Measurements from ENCODE around the gene STXBP5.
"Not testable (repeated sequence)": the region's sequence is repeated elsewhere in the genome, so short reads cannot be mapped to it uniquely, and the experiment has no call there.

Gene STXBP5

DNA sequence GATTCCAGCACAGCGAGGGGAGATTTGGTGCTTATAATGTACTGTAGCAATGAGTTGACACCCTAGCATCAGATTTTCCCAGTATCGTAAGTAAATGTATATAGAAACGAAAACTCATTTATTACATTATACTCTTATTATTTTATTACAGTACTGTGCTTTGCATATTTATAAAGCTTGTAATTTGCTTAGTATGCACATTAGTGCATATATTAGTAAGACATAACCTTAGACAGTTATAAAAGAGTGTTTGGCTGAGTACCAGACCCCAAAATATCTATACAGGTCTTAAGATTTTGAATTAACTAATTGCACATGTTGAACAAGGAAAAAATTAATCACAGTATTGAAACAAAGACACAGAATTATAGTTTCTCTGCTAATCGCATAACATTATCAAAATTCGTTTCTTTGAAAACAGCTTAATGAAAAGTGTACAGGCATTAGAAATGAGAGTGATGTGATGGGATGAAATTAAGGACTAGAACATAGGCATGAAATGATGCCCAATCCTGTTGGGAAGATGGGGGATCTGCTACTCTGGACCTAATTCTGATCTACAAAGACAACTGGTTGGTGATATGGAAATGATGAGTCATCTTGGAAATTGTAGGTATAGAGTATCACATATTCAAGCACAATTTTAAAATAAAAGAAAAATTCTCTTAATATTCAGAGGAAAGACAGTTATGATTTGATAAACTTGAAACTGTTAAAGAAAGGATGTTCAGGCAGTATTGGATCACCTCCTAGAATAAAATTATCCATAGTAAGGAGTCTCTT, 42.8 kb downstream of the STXBP5 start:
- DNase-seq (ENCODE audit: low spot score): no peak

GRCh38 chr6:147248859-147249258, 44.6 kb downstream of the STXBP5 start:
- no peak for DNase-seq (ENCODE audit: low spot score)

GRCh38 chr6:147251072-147251471, 46.9 kb downstream of the STXBP5 start:
- no peak for DNase-seq (ENCODE audit: low spot score)

GRCh38 chr6:147254929-147255473, 50.8 kb downstream of the STXBP5 start:
- not testable (repeated sequence) for DNase-seq (ENCODE audit: low spot score)

GRCh38 chr6:147255948-147256674, 51.9 kb downstream of the STXBP5 start:
- DNase-seq (ENCODE audit: low spot score): no peak

DNA sequence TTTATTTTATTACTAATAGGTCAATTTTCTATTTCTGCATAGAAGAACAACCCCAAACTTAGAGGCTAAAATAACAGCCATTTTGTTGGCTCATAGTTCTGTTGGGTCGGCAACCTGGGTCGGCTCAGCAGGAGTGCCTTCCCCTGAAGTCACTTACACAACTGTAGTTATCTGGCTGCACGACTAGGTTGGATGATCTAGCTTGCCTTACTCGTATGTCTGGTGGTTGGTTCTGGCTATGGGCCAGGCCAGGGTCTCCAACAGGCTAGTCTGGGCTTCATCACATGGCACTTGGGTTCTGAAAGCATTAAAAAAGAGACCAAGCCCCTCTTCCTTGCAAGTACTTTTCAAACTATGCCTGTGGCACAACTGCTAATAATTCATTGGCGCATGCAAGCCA, 53.5 kb downstream of the STXBP5 start:
- DNase-seq (ENCODE audit: low spot score): no peak

DNA sequence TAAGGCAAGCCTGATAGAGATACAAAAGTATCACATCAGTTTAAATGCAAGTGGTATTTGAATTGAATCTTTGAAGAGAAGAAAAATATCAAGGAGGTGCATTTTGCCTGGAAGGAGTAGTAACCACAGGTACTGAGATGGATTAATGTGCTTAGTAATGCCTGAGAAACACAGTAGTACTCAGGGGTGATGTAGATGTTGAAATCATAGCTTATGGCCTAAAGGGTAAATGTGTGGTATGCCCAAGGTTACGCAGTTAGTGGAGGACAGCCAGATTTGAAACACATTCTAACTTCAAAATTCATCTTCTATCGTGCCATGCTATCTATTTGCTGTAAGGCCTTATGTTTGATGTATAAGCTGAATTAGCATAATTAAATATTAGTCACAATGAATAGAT, 55.9 kb downstream of the STXBP5 start:
- no peak for DNase-seq (ENCODE audit: low spot score)

- no peak for DNase-seq (ENCODE audit: low spot score)
These were observed 58.7 kb downstream of the STXBP5 start for GRCh38 chr6:147262946-147263345.

DNA sequence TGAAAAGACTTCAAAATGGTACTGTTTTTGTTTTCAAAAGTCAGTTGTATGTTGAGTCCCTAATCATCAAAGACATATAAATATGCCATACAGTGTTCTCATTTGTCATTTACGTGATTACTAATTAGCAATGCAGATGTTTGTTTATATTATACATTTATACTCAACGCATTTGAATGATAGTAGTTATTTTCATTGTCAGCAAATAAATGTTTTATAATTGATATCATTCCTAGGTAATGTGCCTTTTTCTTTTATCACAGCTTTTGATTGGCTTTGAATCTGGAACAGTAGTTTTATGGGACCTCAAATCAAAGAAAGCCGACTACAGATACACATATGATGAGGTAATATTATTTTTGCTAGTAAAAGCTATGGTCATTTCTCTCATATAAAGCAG, 62.6 kb downstream of the STXBP5 start:
- no peak for DNase-seq (ENCODE audit: low spot score)

- DNase-seq (ENCODE audit: low spot score): no peak
These were observed 63.4 kb downstream of the STXBP5 start for GRCh38 chr6:147267658-147268057.

- DNase-seq (ENCODE audit: low spot score): no peak
These were observed 64.0 kb downstream of the STXBP5 start for GRCh38 chr6:147268254-147268653.

DNA sequence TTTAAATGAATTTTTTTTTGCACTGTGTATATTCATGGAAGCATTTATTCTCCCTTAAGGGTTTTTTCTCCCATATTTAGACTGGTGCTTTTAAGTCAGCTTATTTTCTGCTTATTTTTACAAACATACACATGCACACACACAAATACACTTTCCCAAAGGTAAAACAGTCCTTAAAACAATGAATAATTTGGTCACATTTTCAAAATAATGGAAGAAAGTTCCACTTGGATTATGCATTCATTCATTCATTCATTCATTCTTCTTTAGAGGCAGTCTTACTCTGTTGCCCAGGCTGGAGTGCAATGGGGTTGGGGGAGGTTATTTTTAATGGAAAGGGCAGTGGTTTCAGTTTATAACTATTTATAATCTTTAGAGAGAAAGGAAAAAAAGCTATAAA, 69.8 kb downstream of the STXBP5 start:
- no peak for DNase-seq (ENCODE audit: low spot score)

DNA sequence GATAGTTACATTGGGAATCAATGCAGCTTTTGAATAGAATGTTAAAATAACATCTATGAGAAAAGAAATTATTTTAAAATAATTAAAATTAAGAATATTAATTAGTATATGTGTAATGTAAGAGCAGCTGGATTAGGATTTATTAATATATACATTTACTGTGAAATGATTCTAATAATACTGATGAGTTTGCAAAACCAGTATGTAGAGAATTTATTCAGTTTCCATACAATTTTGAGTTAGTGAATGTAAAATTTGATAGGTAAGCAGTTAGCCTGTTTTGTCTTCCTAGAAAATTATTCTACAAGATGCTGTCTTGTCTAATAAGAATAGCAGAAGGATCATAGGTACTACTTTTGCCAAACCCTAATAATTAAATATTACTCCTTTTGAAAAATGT, 70.6 kb downstream of the STXBP5 start:
- no peak for DNase-seq (ENCODE audit: low spot score)

GRCh38 chr6:147278891-147279290, 74.7 kb downstream of the STXBP5 start:
- DNase-seq (ENCODE audit: low spot score): no peak

DNA sequence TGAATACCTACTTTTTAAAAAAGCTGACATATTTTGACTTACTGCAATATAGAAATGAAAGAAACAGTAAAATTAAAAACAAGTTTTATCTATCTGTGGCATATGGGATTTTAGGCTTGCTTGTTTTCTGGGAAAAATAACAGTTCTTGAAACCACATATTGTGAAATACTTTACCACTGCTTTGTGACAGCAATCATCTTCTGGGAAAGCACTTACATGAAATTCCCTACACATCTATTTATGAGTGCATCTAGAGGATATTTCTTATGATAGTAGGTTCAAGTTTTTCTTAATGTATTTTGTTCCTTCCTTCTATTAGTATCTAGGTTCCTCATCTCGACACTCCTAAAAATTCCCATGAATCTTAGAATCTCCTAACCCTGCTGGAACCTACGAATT, 75.2 kb downstream of the STXBP5 start:
- no peak for DNase-seq (ENCODE audit: low spot score)

DNA sequence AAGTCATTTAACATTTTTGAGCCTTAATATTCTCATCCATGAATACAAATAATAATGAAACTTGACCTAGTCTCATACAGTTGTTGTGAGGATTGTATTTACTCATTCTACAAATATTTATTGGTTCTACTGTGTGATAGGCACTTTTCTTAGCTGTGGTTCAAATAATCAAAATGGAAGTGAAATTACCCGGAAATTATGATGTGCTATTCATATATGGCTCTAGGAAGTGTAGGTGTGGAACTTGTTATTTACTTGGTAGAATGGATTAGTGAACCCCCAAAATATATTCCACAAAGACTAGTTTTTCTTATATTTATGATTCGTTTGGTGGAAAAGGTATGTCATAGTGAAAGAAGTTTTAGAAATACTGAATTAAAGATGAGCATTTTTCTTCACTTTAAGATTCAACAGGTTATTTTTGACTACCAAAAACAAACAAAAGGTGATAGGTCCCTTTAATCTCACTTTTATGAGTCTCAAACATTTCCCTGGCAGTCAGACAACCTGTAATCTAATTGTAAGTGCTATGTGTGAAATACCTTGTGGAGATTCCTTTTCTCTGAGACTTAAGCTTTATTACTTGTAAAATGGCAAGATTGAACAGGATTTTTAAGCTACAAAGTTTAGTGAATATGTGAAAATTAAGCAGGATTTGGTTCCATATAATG, 77.8 kb downstream of the STXBP5 start:
- DNase-seq (ENCODE audit: low spot score): no peak

- DNase-seq (ENCODE audit: low spot score): no peak
These were observed 78.3 kb downstream of the STXBP5 start for GRCh38 chr6:147282566-147282959.

DNA sequence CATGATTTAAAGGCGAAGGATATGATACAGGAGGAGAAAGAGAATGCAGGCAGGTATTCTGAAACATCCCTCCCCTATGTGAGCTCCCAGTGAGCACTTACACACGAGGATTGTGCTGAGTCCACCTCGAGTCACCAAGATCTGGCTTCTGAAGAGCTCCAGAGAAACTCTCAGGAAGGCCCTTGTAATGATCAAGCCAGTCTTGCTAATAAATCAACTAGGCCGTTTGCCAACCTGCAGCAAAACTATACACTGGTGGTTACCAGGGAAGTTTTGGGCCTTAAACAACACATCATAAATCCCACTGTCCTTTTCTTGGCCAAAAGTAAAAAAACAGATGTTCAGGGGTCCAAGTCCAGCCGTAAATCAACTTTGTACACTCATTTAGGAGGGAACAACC, 79.2 kb downstream of the STXBP5 start:
- DNase-seq (ENCODE audit: low spot score): peak; percentile 8

DNA sequence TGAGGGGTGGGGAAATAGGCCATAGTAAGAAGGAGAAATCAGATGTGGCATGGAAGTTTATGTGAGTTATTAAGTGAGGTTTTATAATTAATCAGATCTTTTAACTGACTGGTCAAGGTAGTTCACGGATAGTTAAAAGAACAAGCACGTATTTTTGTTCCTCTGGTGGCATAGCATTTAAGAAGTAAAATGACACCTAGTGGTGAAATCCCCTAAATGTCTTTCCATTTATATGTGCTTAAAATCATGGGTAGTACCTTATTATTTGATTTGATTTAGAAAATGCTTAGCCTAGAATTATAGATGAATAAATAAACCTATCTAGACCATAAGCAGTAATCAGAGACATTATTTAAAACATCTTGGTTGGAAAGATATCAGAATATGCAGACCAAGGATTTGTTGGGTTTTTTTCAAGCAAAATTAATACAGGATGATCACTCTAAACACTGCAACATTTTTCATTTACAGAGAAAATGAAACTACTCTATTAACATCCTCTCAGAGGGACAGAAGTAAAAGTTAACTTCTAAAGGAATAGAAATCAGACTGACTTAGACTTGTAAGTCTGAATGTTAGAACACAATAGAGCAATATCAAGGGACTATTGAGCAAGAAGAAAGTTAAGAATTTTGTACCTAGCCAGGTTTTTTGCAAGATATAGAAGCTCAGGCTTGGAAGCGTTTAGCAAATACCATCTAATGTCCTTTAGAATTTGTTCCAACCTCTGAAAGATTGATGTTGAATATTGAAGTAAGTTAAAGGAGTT, 81.1 kb downstream of the STXBP5 start:
- peak; percentile 25 for DNase-seq (ENCODE audit: low spot score)

DNA sequence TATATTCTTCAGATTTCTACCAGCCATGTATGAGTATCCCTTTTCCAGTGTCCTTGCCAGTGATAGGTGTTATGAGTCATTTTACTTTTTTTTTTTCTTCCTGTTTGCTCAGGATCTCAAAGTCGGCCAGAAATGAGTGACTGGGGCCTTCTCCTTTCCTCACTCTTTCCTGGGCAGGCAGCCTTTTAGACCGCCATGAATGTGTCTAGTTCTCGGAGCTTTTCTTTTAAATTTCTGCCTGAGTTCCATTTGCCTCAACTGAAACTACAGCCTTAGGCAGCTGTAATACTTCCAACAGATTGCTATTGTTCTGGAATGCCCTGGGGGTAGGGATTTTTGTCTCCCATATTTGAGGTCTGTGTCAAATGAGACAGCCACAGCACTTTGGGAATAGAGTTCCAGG, 83.7 kb downstream of the STXBP5 start:
- DNase-seq (ENCODE audit: low spot score): no peak

DNA sequence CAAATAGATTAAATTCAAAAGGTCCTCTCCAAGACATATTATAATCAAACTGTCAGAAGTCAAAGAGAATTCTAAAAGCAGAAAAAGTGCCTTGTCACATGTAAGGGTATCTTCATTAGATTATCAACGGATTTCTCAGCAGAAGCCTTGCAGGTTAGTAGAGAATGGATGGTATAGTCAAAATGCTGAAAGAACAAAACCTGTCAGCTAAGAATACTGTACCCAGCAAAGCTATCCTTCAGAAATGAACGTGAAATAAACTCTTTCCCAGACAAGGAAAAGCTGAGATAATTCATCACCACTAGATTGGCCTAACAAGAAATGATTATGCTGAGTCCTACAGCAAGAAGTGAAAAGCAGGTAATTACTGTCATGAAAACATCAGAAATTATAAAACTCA, 92.9 kb downstream of the STXBP5 start:
- DNase-seq (ENCODE audit: low spot score): no peak
